Measurements from ENCODE around the gene ZNF25.
"Not testable (repeated sequence)": the region's sequence is repeated elsewhere in the genome, so short reads cannot be mapped to it uniquely, and the experiment has no call there.

Gene ZNF25

DNA sequence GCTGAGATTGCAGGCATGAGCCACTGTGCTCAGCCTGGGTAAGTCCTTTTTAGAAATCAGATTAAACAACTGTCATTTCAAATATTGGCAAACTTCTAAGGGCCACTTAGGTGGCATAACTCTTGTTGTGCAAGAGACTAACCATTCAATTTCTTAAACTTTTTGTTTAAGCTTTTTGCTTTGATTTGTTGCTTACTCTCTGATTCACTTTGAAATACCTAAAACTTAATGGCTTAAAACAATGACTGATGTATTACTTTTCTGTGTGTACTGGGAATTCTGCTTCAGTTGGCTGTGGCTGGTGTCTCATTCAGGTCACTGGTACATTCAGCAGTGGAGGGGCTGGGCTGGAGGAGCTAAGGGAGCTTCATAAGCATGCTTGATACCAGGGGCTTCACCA is 28.9 kb downstream of the ZNF25 start:
- H3K27ac ChIP-seq = no peak overlapping the region
- TF ChIP-seq ZFX (IDR thresholded peaks at IDR 0.05) = no peak
- TF ChIP-seq, protein P1, sequence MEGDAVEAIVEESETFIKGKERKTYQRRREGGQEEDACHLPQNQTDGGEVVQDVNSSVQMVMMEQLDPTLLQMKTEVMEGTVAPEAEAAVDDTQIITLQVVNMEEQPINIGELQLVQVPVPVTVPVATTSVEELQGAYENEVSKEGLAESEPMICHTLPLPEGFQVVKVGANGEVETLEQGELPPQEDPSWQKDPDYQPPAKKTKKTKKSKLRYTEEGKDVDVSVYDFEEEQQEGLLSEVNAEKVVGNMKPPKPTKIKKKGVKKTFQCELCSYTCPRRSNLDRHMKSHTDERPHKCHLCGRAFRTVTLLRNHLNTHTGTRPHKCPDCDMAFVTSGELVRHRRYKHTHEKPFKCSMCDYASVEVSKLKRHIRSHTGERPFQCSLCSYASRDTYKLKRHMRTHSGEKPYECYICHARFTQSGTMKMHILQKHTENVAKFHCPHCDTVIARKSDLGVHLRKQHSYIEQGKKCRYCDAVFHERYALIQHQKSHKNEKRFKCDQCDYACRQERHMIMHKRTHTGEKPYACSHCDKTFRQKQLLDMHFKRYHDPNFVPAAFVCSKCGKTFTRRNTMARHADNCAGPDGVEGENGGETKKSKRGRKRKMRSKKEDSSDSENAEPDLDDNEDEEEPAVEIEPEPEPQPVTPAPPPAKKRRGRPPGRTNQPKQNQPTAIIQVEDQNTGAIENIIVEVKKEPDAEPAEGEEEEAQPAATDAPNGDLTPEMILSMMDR (conservative IDR thresholded peaks at IDR 0.05) = no peak

DNA sequence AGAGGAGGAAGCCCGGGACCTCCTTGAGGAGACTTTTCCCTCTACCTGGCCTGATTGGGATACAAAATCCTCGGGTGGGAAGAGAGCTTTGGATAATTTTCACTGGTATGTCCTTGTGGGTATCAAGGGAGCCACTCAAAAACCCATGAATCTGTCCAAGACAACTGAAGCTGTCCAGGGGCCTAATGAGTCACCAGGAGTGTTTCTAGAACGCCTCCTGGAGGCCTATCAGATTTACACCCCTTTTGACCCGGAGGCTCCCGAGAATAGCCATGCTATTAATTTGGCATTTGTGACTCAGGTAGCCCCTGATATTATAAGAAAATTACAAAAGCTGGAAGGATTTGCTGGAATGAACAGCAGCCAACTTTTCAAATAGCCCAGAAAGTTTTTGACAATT is 38.6 kb downstream of the ZNF25 start:
- no peak for TF ChIP-seq ZFX (IDR thresholded peaks at IDR 0.05)
- TF ChIP-seq, protein P1 (conservative IDR thresholded peaks at IDR 0.05) = no peak; the same call in 1 of the 2 replicates
- H3K27ac ChIP-seq = no peak overlapping the region

DNA sequence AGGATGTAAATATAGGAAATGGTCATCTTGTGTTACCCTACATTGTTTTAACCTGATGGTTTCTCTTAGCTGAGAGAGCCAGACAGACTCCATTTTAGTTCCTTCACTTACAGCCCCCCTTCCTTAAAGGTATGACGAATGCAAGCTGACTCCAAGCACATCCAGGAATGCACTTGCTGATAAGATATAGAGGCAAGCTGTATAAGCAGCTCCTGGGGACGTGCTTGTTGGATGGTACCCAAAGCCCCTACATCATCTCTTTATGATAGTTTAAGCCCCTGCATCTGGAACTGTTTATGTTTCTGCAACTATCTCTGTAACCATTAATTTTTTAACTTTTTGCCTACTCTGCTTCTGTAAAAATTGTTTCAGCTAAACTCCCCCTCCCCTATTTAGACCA is 41.7 kb downstream of the ZNF25 start:
- TF ChIP-seq ZFX (IDR thresholded peaks at IDR 0.05) = no peak
- TF ChIP-seq, protein P1 (conservative IDR thresholded peaks at IDR 0.05) = no peak
- no peak overlapping the region for H3K27ac ChIP-seq

DNA sequence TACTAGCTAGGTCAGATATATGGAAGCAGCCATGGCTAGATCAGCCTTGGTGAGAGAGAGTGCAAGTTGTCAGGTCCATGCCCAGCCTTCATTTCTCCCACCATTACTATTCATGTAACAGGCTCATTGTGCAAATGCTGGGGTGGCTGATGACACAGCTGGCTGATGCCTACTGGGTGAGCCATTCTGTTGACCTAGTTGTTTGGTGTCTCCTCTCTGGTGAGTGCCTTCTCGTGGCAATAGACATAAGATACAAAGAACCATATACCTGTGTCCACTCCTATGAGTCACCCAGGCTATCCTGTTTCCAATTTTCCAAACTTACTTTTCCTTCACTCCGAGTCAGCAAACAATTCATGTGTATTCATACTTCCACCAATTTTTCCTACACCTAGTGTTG is 46.0 kb downstream of the ZNF25 start:
- no peak for TF ChIP-seq ZFX (IDR thresholded peaks at IDR 0.05)
- TF ChIP-seq, protein P1 (conservative IDR thresholded peaks at IDR 0.05) = no peak
- no peak overlapping the region for H3K27ac ChIP-seq

DNA sequence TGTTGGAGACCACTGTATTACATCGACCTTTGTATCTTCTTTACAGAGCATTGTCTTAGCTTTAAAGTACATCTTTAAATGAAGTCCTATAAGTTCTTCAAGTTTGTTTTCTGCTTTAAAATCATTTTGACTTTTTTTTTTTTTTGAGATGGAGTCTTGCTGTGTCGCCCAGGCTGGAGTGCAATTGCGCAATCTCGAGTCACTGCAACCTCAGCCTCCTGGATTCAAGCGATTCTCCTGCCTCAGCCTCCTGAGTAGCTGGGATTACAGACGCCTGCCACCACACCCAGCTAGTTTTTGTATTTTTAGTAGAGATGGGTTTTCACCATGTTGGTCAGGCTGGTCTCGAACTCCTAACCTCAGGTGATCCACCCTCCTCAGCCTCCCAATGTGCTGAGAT is 68.3 kb downstream of the ZNF25 start:
- H3K27ac ChIP-seq = not testable (repeated sequence)

DNA sequence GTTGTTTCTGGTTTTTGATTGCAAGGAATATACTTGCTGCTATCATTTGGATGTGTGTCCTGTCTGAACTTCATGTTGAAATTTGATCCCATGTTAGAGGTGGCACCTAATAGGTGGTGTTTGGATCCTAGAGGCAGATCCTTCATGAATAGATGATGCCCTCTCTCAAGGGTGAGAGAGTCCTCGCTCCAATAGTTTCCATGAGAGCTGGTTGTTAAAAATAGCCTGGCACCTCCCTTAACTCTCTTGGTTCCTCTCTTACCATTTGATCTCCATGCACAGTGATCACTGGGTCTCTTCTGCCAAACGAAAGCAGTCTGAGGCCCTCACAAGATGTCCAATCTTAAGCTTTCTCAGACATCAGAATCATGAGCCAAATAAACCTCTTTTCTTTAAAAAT is 70.1 kb downstream of the ZNF25 start:
- no peak for TF ChIP-seq ZFX (IDR thresholded peaks at IDR 0.05)
- TF ChIP-seq, protein P1 (conservative IDR thresholded peaks at IDR 0.05) = no peak
- H3K27ac ChIP-seq = no peak overlapping the region

All from C4-2B (cell line).